Stimulated activated naive CD8-positive, alpha-beta T cell treated with anti-CD3 and anti-CD28 coated beads, Interleukin-15, Interleukin-2, amounts not matched to agents 100 ng/mL and 50 ng/mL, for 24 hours (primary cell): ENCODE data around the gene OR6C68.
"Not testable (repeated sequence)": the region's sequence is repeated elsewhere in the genome, so short reads cannot be mapped to it uniquely, and the experiment has no call there.

ENCODE experiments used
- H3K27ac Mint-ChIP-seq: one replicate; pipeline ENCODE4 v1.8.0; 2021; ENCODE audit warnings: mild to moderate bottlenecking, mixed read lengths
- H3K27me3 Mint-ChIP-seq: one replicate; pipeline ENCODE4 v1.8.0; 2021; ENCODE audit warnings: mixed read lengths
- H3K36me3 Mint-ChIP-seq: one replicate; pipeline ENCODE4 v1.8.0; 2021; ENCODE audit warnings: low read depth, mixed read lengths
- H3K4me1 Mint-ChIP-seq: one replicate; pipeline ENCODE4 v1.8.0; 2021; ENCODE audit warnings: low read depth, mixed read lengths
- H3K4me3 Mint-ChIP-seq: one replicate; pipeline ENCODE4 v1.8.0; 2021; ENCODE audit warnings: mild to moderate bottlenecking, mixed read lengths
- H3K9me3 Mint-ChIP-seq: one replicate; pipeline ENCODE4 v1.8.0; 2021; ENCODE audit warnings: mixed read lengths

OR6C68 gene

GRCh38 chr12:55492078-55492477 lies at the start of gene OR6C68:
OR6C68 (plus strand) TSS chr12:55492378; CDS start chr12:55492378, 0 bp downstream.
- H3K27me3 Mint-ChIP-seq: peaks cover 21% of the 10 kb centered on the region
- H3K4me3 Mint-ChIP-seq: no peak within 1 kb of the TSS
- H3K27ac Mint-ChIP-seq: no peak within 1 kb of the TSS
- no peaks in the 10 kb centered on the region for H3K36me3 Mint-ChIP-seq
- H3K4me1 Mint-ChIP-seq: no peaks in the 10 kb centered on the region
- no peaks in the 10 kb centered on the region for H3K9me3 Mint-ChIP-seq

DNA sequence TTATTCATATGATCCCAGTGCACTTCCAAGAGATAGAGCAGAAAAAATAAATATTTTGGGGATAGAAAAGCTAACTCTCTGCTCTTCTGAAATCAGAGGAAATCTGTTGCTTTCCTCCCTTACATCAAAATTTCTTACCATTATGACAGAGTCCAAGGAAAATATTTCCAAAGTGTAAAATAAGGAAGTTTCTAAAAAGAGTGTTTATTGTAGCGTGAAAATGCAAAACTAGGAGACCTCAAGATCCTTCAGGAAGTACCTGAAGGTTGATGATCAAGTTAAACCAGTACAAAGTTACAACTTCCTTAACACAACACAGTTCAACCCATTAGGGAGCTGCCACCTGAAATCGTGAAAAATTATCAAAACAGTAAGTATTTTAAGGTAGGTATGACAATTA lies 48.4 kb upstream of the OR6C68 start, which contains the start of gene OR6C2:
OR6C2 (plus strand) TSS at position 301 of the 400 bp plus-strand sequence. CDS start 8,138 bp downstream, outside the sequence.
- peaks cover 17% of the 10 kb centered on the region for H3K9me3 Mint-ChIP-seq

GRCh38 chr12:55445357-55445756 lies 46.8 kb upstream of the OR6C68 start:
- Mint-ChIP-seq H3K27ac (no peak overlapping the region), H3K9me3 (peaks cover 10% of the 10 kb centered on the region), H3K4me1 (no peaks in the 10 kb centered on the region), H3K27me3 (peaks cover 20% of the 10 kb centered on the region), H3K36me3 (peaks cover 2% of the 10 kb centered on the region), H3K4me3 (no peak overlapping the region)

More for the DNA sequence above, 48.4 kb upstream of the OR6C68 start, which contains the start of gene OR6C2:
- Mint-ChIP-seq H3K4me3 (no peak within 1 kb of the TSS), H3K27me3 (peaks cover 27% of the 10 kb centered on the region), H3K36me3 (peaks cover 4% of the 10 kb centered on the region), H3K4me1 (no peaks in the 10 kb centered on the region), H3K27ac (no peak within 1 kb of the TSS)

- no peak overlapping the region for H3K4me3 Mint-ChIP-seq
- H3K27ac Mint-ChIP-seq: no peak overlapping the region
- no peaks in the 10 kb centered on the region for H3K4me1 Mint-ChIP-seq
- peaks cover 20% of the 10 kb centered on the region for H3K27me3 Mint-ChIP-seq
- no peaks in the 10 kb centered on the region for H3K36me3 Mint-ChIP-seq
- peaks cover 9% of the 10 kb centered on the region for H3K9me3 Mint-ChIP-seq
Measured at GRCh38 chr12:55446326-55446725, 45.9 kb upstream of the OR6C68 start.

DNA sequence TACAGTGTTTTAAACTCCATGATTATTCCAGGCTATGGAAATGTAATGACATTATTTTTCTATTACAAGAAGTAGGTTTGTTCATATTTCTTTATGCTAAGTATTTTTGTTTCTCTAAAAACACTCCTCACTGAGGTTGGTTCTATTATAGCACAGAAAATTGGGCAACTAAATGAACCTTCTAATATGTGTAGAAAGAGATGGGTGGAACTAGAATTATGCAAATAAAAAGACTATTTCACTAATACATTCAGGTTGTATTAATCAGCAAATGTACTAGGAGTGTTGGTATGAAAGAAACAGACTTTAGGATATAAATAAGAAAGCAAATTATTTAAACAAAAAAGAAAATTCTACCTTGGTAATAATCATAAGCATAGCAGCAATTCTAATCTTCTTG lies 43.4 kb upstream of the OR6C68 start:
- Mint-ChIP-seq H3K36me3 (no peaks in the 10 kb centered on the region), H3K4me3 (no peak overlapping the region), H3K9me3 (no peaks in the 10 kb centered on the region), H3K4me1 (no peaks in the 10 kb centered on the region), H3K27me3 (peaks cover 26% of the 10 kb centered on the region), H3K27ac (no peak overlapping the region)

- not testable (repeated sequence) for H3K4me3 Mint-ChIP-seq, H3K9me3 Mint-ChIP-seq, H3K27ac Mint-ChIP-seq, H3K4me1 Mint-ChIP-seq, H3K36me3 Mint-ChIP-seq
- peaks cover 28% of the 10 kb centered on the region for H3K27me3 Mint-ChIP-seq
Measured at GRCh38 chr12:55464926-55465325, 27.3 kb upstream of the OR6C68 start.

- H3K4me3 Mint-ChIP-seq: no peak overlapping the region
- H3K27ac Mint-ChIP-seq: no peak overlapping the region
- H3K9me3 Mint-ChIP-seq: no peaks in the 10 kb centered on the region
- no peaks in the 10 kb centered on the region for H3K36me3 Mint-ChIP-seq
- H3K4me1 Mint-ChIP-seq: no peaks in the 10 kb centered on the region
- peaks cover 17% of the 10 kb centered on the region for H3K27me3 Mint-ChIP-seq
Measured at GRCh38 chr12:55467836-55468235, 24.3 kb upstream of the OR6C68 start.

DNA sequence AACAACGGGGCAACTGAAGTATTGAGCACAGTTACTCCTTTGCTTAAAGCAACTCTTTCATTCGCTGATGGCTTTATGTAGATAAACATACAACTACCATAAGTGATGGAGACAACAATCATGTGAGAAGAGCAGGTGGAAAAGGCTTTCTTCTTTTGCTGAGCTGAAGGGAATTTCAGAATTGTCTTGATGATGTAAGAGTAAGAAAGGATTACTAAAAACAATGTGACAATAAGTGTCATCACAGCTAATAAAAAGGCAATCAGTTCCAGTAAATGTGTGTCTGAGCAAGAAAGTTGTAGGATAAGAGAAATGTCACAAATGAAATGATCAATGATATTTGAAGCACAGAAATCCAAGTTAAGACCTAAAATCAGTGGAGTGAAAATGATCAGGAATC lies 22.9 kb upstream of the OR6C68 start:
- H3K27ac Mint-ChIP-seq: no peak overlapping the region
- H3K27me3 Mint-ChIP-seq: peaks cover 16% of the 10 kb centered on the region
- H3K9me3 Mint-ChIP-seq: no peaks in the 10 kb centered on the region
- no peaks in the 10 kb centered on the region for H3K4me1 Mint-ChIP-seq
- no peaks in the 10 kb centered on the region for H3K36me3 Mint-ChIP-seq
- no peak overlapping the region for H3K4me3 Mint-ChIP-seq

DNA sequence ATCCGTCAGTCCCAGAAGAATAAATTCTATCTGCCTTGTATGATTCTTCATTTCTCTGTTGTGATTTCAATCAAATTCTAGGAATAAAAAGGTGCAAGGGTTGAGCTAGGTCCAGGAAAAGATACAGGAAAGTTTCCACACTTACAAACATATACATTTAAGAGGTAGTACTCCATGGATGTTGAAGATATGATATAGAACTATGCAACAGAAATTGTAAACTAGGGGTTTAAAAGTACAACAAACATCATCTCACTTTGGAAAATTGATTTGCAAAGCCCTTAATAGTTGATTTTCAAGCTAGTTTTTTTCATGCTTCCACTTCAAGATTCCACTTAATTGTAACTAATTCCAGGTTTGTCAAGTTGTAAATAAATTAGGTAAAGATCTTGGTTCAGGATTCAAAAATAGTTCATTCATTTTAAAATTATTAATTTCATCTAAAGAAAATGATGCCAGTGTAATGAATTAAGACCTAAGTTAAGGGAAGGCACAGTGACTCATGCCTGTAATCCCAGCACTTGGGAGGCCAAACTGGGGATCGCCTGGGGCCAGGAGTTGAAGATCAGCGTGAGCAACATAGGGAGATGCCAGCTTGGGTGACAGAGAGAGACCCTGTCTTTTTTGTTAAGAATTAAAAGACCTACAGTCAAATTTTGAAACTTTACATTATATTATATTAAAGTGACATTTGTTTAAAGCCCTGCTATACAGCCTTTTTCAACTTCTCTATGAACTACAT lies 21.9 kb upstream of the OR6C68 start, which contains the start of gene OR6C70:
OR6C70 (minus strand) TSS at position 51 of the 742 bp plus-strand sequence; CDS start at position 51, 0 bp downstream.
- no peaks in the 10 kb centered on the region for H3K9me3 Mint-ChIP-seq
- H3K27me3 Mint-ChIP-seq: peaks cover 16% of the 10 kb centered on the region
- no peak within 1 kb of the TSS for H3K4me3 Mint-ChIP-seq
- no peaks in the 10 kb centered on the region for H3K4me1 Mint-ChIP-seq
- H3K27ac Mint-ChIP-seq: no peak within 1 kb of the TSS
- H3K36me3 Mint-ChIP-seq: no peaks in the 10 kb centered on the region

DNA sequence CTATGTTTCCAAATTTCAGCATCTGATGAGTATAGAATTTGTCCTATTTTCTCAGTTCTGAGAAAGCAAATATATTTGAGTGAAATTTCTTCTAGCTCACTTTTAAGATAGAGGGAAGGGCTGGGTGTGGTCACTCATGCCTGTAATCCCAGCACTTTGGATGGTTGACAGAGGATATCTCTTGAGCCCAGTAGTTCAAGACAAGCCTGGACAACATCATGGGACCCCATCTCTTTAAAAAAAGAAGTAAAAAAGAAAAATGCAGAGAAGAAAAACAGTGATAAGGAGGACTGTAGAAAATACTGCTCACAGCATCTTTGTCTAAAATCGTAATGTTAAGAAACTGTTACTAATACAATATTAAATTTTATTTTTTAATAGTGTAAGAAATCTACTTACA lies 19.9 kb upstream of the OR6C68 start:
- Mint-ChIP-seq H3K4me3 (no peak overlapping the region), H3K36me3 (no peaks in the 10 kb centered on the region), H3K27ac (no peak overlapping the region), H3K4me1 (no peaks in the 10 kb centered on the region), H3K27me3 (peaks cover 16% of the 10 kb centered on the region), H3K9me3 (no peaks in the 10 kb centered on the region)

GRCh38 chr12:55479136-55479535 lies 13.0 kb upstream of the OR6C68 start:
- not testable (repeated sequence) for H3K36me3 Mint-ChIP-seq, H3K27ac Mint-ChIP-seq, H3K4me1 Mint-ChIP-seq, H3K4me3 Mint-ChIP-seq, H3K9me3 Mint-ChIP-seq
- H3K27me3 Mint-ChIP-seq: peaks cover 15% of the 10 kb centered on the region

- H3K36me3 Mint-ChIP-seq, H3K4me3 Mint-ChIP-seq, H3K27ac Mint-ChIP-seq, H3K4me1 Mint-ChIP-seq, H3K9me3 Mint-ChIP-seq: not testable (repeated sequence)
- peaks cover 10% of the 10 kb centered on the region for H3K27me3 Mint-ChIP-seq
Measured at GRCh38 chr12:55484284-55484683, 7.9 kb upstream of the OR6C68 start.

DNA sequence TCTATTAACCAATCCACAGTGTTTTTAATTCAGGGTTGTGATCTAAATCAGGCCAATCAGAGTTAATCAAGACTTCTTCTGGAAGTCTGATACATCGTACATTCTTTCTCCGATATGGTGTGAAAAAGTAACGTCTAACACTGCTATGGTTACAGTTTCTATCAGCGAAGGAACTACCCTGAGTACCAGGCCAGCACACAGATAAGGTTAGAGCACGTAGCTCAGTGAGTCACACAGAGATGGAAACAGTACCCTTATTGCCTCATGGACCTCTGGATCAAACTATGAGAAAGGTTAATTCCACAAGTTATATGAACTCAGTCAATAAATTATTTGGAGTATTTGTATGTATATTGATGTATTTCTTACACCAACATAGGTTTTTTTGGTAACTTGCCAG lies 3.3 kb downstream of the OR6C68 start:
- Mint-ChIP-seq H3K27me3 (peaks cover 21% of the 10 kb centered on the region), H3K4me3 (no peak overlapping the region), H3K36me3 (no peaks in the 10 kb centered on the region), H3K4me1 (no peaks in the 10 kb centered on the region), H3K9me3 (no peaks in the 10 kb centered on the region), H3K27ac (no peak overlapping the region)

DNA sequence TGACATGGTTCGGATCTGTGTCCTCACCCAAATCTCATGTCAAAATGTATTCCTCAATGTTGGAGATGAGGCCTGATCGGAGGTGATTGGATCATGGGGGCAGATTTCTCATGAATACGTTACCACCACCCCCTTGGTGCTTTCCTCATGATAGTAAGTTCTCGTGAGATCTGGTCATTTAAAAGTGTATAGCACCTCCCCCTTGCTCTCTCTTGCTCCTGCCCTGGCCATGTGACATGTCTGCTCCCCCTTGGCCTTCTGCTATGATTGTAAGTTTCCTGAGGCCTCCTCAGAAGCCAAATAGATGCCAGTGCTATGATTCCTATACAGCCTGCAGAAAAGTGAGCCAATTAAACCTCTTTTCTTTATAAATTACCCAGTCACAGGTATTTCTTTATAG lies 7.1 kb downstream of the OR6C68 start:
- no peaks in the 10 kb centered on the region for H3K4me1 Mint-ChIP-seq
- no peak overlapping the region for H3K4me3 Mint-ChIP-seq
- H3K36me3 Mint-ChIP-seq: no peaks in the 10 kb centered on the region
- H3K9me3 Mint-ChIP-seq: no peaks in the 10 kb centered on the region
- H3K27me3 Mint-ChIP-seq: peaks cover 14% of the 10 kb centered on the region
- H3K27ac Mint-ChIP-seq: no peak overlapping the region

- H3K9me3 Mint-ChIP-seq: no peaks in the 10 kb centered on the region
- H3K4me3 Mint-ChIP-seq: no peak overlapping the region
- H3K4me1 Mint-ChIP-seq: no peaks in the 10 kb centered on the region
- H3K27me3 Mint-ChIP-seq: peaks cover 14% of the 10 kb centered on the region
- no peak overlapping the region for H3K27ac Mint-ChIP-seq
- H3K36me3 Mint-ChIP-seq: no peaks in the 10 kb centered on the region
Measured at GRCh38 chr12:55499810-55500252, 7.7 kb downstream of the OR6C68 start.

DNA sequence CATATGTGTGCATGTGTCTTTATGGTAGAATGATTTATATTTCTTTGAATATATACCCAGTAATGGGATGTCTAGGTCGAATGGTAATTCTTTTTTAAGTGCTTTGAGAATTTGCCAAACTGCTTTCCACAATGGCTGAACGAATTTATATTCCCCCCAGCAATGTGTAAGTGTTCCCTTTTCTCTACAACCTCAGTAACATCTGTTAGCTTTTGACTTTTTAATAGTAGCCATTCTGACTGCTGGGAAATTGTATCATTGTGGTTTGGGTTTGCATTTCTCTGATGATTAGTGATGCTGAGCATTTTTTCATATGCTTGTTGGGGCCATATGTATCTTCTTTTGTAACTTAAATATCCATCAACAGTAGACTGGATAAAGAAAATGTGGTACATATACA lies 9.4 kb downstream of the OR6C68 start:
- Mint-ChIP-seq H3K4me1 (no peaks in the 10 kb centered on the region), H3K27ac (no peak overlapping the region), H3K36me3 (no peaks in the 10 kb centered on the region), H3K9me3 (no peaks in the 10 kb centered on the region), H3K27me3 (peaks cover 6% of the 10 kb centered on the region), H3K4me3 (no peak overlapping the region)
